Central memory CD4-positive, alpha-beta T cell (primary cell): ENCODE results near the gene MORF4L1.
"Not testable (repeated sequence)": the region's sequence is repeated elsewhere in the genome, so short reads cannot be mapped to it uniquely, and the experiment has no call there.

Source experiments
- DNase-seq: peaks from one replicate; pipeline ENCODE4 v3.0.0; 2022

The MORF4L1 gene

GRCh38 chr15:78927077-78927790 lies 54.5 kb downstream of the MORF4L1 start:
- no peak for DNase-seq

DNA sequence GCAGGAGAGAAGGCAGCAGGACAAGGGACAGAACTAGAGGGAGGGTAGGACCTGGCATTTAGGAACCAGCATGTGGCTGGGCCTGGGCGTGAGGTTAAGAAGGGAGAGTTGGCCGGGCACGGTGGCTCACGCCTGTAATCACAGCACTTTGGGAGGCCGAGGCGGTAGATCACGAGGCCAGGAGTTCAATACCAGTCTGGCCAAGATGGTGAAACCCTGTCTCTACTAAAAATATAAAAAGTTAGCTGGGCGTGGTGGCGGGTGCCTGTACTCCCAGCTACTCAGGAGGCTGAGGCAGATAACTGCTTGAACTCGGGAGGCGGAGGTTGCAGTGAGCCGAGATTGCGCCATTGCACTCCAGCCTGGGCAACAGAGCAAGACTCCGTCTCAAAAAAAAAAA lies 55.5 kb downstream of the MORF4L1 start:
- not testable (repeated sequence) for DNase-seq

GRCh38 chr15:78928616-78929093 lies 56.0 kb downstream of the MORF4L1 start:
- no peak for DNase-seq

DNA sequence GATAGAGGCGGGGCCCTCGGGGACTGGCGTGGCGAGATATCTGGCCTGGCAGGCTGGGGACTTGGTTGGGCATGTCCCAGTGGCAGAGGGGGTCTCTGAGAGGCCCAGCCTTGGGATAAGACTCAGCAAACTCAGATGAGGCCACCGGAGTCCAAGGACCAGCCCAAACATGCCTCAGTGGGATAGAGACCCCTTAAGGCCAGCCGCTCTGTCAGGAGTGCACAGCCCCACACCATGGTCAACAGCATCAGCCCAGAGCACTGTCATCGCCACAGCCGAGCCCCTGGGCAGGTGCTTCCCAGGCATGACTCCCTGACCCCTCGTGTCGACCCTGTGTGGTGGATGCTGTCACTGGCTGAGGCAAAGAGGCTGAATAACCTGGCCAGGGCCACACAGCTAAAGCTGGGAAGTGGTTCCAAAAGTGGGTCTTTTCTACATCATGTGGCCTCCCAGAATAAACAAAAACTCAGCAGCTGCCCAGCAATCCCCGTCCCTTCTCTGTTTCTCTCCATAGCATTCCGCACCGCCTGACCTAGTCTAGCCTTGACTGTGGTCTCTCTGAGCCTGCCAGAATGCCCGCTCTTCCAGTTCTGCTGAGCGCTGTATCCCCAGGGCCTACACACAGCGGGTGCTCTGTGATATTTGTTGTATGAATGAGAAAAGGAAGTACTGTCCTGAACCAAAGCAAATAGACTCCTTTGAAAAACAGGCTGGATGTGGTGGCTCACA lies 57.0 kb downstream of the MORF4L1 start:
- no peak for DNase-seq

GRCh38 chr15:78930577-78931388 lies 58.1 kb downstream of the MORF4L1 start:
- DNase-seq: no peak

- no peak for DNase-seq
Observed at GRCh38 chr15:78931439-78932257, 59.0 kb downstream of the MORF4L1 start.

DNA sequence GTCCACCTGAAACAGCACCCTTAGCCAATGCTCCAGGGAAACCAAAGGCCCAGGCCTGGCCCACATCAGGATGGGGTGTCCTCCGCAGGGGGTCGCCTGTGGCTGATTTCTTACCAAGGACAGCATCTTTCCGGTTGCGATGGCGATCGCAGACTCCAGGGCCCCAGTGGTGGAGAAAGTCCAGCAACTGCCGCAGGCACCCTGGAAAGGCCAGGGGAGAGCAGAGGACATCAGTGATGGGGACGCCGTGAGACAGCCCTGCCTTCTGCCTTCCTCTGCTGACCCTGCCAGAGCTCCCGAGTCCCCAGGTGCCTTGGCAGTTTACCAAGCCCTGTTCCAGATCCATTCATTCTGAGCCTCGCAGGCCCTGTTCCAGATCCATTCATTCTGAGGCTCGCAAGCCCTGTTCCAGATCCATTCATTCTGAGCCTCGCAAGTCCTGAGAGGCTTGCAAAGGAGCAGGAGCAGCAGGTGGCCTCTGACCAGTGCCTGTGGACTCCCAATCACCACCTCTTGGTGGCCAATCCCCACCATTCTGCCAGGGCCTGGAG lies 59.6 kb downstream of the MORF4L1 start:
- DNase-seq: no peak

- no peak for DNase-seq
Observed at GRCh38 chr15:78933187-78933822, 60.6 kb downstream of the MORF4L1 start.

GRCh38 chr15:78933823-78934654 lies 61.3 kb downstream of the MORF4L1 start:
- no peak for DNase-seq

- no peak for DNase-seq
Observed at GRCh38 chr15:78934655-78935023, 61.9 kb downstream of the MORF4L1 start.

DNA sequence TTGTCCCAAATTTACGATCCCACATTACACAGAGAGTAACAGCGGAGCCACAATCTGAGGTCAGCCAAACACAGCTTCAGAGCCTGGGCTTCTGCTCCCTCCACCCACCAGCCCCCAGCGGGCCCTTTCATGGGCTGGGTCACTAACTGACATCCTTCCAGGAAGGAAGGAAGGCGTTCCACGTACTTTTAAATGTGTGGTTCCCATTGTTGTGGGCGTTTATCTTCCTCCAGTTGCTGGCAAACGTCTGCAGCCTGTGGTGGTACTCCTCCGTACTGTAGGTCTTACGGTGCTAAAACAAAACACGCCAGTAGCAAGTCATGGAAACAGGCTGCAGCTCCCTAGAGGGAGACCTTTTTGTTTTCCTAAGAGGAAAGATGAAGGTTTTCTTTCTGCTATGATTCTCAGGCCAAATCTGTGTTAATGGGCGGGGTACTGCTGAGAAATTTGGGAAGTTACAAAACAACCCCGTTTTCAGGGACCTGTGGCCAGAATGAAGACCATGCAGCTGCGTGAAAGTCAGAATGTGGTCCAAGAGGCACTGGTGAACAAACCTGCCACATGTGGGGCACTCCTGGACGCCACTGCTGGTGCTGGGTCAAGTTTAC lies 64.5 kb downstream of the MORF4L1 start:
- DNase-seq: no peak

- peak; percentile 43 for DNase-seq
Observed at GRCh38 chr15:78938658-78939488, 66.2 kb downstream of the MORF4L1 start.

DNA sequence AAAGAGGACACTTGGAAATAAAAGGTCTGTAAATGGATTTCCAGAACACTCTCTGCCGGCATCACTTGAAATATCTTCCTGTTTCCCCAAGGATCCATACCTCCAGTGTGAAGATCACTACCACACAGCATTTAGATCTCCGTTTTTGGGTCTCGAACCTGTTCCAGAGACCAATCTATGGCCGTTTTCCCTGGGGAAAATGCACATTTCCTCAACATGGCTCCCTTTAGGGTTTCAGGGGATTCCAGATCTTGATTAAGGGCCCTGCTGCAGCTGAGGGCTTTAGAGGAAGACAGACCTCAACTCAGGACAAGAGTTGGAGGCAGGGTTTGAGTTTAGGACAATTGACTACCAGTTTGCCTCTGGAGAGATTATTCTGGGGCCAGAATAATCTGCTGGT lies 70.1 kb downstream of the MORF4L1 start:
- DNase-seq: no peak

- no peak for DNase-seq
Observed at GRCh38 chr15:78943692-78944091, 71.0 kb downstream of the MORF4L1 start.

DNA sequence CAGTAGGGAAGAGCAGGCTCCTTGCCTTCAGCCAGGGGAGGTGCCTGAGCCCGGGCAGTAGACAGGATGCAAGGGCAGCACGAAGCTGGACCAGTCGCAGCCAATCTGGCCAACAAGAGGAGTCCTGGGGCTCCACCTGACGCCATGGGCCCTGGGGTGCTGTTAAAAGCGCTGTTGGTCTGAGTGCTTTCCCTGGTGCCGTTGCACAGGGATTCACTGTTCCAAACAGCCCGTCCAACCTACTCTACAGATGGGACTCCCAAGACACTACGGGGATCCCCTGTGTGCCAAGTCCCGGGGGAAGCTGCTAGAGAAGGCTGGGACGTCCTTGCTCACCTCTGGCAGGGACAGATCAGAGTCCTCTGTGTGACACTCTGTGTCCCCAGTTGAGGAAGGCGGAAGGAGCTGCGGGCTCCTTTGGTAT lies 71.5 kb downstream of the MORF4L1 start:
- no peak for DNase-seq

DNA sequence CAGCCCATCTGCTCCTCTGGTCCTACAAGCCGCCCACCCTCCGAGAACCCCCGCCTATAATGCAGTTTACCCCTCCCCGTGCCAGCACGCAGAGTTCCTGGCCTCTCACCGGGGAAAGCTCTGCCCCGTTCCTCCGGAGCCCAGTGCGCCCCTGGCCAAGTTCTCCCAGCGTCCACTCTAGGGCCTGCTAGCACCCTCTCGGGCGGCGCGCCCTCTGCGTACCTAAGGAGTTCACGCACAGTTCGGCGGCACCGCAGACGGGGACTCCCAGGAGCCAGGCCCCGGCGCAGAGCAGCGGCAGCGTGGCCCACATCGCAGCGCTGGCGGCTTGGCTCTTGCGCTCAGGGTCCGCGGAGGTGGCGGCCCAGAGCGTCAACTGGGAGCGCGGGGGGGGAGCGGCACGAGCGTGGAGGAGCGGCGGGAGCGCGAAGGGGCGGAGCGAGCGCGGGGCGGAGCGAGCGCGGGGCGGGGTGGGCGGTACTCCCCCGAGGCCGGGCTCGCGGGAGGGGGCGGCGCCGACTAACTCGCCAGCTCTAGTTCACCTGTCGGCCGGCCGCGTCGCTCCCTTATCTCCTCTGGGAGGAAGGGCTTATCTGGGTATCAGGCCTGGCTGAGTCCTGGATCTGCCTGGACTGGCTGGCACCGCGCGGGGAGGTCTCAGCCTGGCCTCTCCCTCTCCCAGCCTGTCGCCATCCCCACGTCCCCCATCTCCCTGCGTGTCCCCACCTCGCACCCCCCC lies 72.1 kb downstream of the MORF4L1 start, which contains the start of gene CTSH:
Gene CTSH, minus strand, starts transcription at position 378 of the 739 bp plus-strand sequence. Its CDS starts 65 bp downstream, at position 313.
- DNase-seq: peak; percentile 64

GRCh38 chr15:78946493-78946892 lies 73.8 kb downstream of the MORF4L1 start:
- DNase-seq: no peak

GRCh38 chr15:78947506-78947905 lies 74.8 kb downstream of the MORF4L1 start:
- DNase-seq: no peak
